Neural progenitor cell (in vitro differentiated cells): ENCODE results near the gene CC2D1A. TPM values are rescaled to one million over a fixed set of nuclear protein-coding genes. Genes with fewer than 3 reads are reported as not detected.

Experiments used
- DNase-seq: peaks from one replicate; pipeline ENCODE4 v3.0.0-alpha.2; 2016; ENCODE audit warnings: low spot score
- H2AFZ ChIP-seq: fragments of 200-600 bp; sonication (generic); replicated peaks from 2 replicates; pipeline ENCODE4 v1.6.1; 2016; ENCODE audit warnings: antibody characterized with exemption
- H3F3A ChIP-seq: fragments of 200-600 bp; sonication (generic); 2 replicates; pipeline ENCODE4 v1.6.1; 2016; ENCODE audit warnings: antibody characterized with exemption, low read depth
- H3K27ac ChIP-seq: fragments of 200-600 bp; sonication (generic); 2 replicates; pipeline ENCODE4 v1.5.1; 2016; ENCODE audit warnings: mild to moderate bottlenecking
- H3K27me3 ChIP-seq: fragments of 200-600 bp; sonication (generic); 2 replicates; pipeline ENCODE4 v1.6.1; 2016; ENCODE audit warnings: mild to moderate bottlenecking, moderate library complexity
- H3K36me3 ChIP-seq: fragments of 200-600 bp; sonication (generic); 2 replicates; pipeline ENCODE4 v1.5.1; 2016
- H3K4me1 ChIP-seq: fragments of 200-600 bp; sonication (generic); 2 replicates; pipeline ENCODE4 v1.6.1; 2016; ENCODE audit warnings: mixed run types
- H3K4me2 ChIP-seq: fragments of 200-600 bp; sonication (generic); 2 replicates; pipeline ENCODE4 v1.6.1; 2016
- H3K4me3 ChIP-seq: fragments of 200-600 bp; sonication (generic); 2 replicates; pipeline ENCODE4 v1.5.1; 2016
- H3K79me2 ChIP-seq: fragments of 200-600 bp; sonication (generic); 2 replicates; pipeline ENCODE4 v1.6.1; 2016; ENCODE audit warnings: low read depth
- H3K9ac ChIP-seq: fragments of 200-600 bp; sonication (generic); 2 replicates; pipeline ENCODE4 v1.6.1; 2016
- H3K9me3 ChIP-seq: fragments of 200-600 bp; sonication (generic); 2 replicates; pipeline ENCODE4 v1.5.1; 2016; ENCODE audit warnings: low read depth
- H4K20me1 ChIP-seq: fragments of 200-600 bp; sonication (generic); 2 replicates; pipeline ENCODE4 v1.6.1; 2016; ENCODE audit warnings: low read depth
- H3K27ac Mint-ChIP-seq: 3 replicates; pipeline ENCODE4 v1.8.0; 2021; ENCODE audit warnings: mixed read lengths
- H3K27me3 Mint-ChIP-seq: 2 replicates; pipeline ENCODE4 v1.8.0; 2022; ENCODE audit warnings: low read depth, mild to moderate bottlenecking, inconsistent platforms, moderate library complexity, mixed read lengths; ENCODE audit not compliant: insufficient read depth
- H3K36me3 Mint-ChIP-seq: 3 replicates; pipeline ENCODE4 v1.8.0; 2021; ENCODE audit warnings: mixed read lengths
- H3K4me1 Mint-ChIP-seq: 3 replicates; pipeline ENCODE4 v1.8.0; 2021; ENCODE audit warnings: mixed read lengths
- H3K4me3 Mint-ChIP-seq: 3 replicates; pipeline ENCODE4 v1.8.0; 2021; ENCODE audit warnings: mild to moderate bottlenecking, moderate library complexity, mixed read lengths
- H3K9me3 Mint-ChIP-seq: 3 replicates; pipeline ENCODE4 v1.8.0; 2020; ENCODE audit warnings: mixed read lengths
- EZH2 ChIP-seq: fragments of 200-600 bp; sonication (generic); IDR thresholded peaks from 2 replicates; pipeline ENCODE4 v1.6.1; 2017; ENCODE audit warnings: antibody characterized with exemption, mild to moderate bottlenecking, moderate library complexity
- EZH2phosphoT487 ChIP-seq: fragments of 200-600 bp; sonication (generic); IDR thresholded peaks from 2 replicates; pipeline ENCODE4 v1.6.1; 2017; ENCODE audit warnings: antibody characterized with exemption
- total RNA-seq: library from RNA; depleted of rRNA; stranded (reverse); fragments of >200 nt; gene quantifications from 2 replicates; pipeline ENCODE4 v1.2.3, GENCODE V29; 2015; ENCODE audit warnings: low replicate concordance
- TF ChIP-seq, protein P1 (sequence below): fragments of 200-600 bp; sonication (generic); IDR thresholded peaks from 2 replicates; pipeline ENCODE4 v1.5.1; 2017; ENCODE audit warnings: antibody characterized with exemption, mild to moderate bottlenecking

Gene CC2D1A
- total RNA-seq, 1 donor from 2014 or later, result 8.1 TPM

DNA sequence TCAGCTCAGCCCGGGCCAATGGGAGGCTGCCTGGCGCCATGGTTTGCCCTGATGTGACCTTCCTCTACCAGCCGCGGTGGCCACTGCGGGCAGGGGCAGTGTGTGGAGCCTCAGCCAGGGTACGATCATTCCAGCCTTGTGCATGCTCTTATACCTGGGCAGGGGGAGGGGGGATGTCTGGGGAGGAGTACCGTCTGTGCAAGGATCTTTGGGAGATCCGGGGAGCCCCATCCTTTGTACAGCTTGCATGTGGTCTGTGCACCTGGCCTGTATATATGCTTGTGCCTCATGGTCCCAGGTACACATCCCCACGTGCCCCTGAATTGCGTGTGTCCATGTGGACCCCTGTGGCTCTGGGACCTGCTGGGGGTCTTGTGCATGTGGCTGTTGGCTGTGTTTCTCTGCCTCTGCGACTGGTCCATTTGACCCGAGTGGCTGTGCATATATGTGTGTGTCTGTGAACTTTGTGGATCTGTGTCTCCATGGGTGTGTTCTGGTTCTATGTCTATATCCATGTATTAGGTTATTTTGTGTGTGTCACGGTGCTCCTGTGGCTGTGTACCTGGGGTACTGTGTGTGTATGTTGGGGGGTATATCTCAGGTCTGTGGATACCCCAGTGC is 41.8 kb upstream of the CC2D1A start:
- Histone ChIP-seq H3K79me2 (no peaks in the 10 kb centered on the region), H4K20me1 (peaks cover 5% of the 10 kb centered on the region), H3K27ac (no peak overlapping the region), H3K27me3 (peaks cover 73% of the 10 kb centered on the region), H3K4me1 (peaks cover 6% of the 10 kb centered on the region), H3K4me3 (no peak overlapping the region), H3K36me3 (no peaks in the 10 kb centered on the region), H3F3A (peaks cover 23% of the 10 kb centered on the region), H3K9ac (no peak overlapping the region), H3K9me3 (no peaks in the 10 kb centered on the region), H3K4me2 (no peak overlapping the region), H2AFZ (no peak overlapping the region)
- H3K27ac Mint-ChIP-seq, result no peak overlapping the region
- H3K4me3 Mint-ChIP-seq, result peak overlapping the region; percentile 83
- H3K36me3 Mint-ChIP-seq, result peaks cover 2% of the 10 kb centered on the region
- TF ChIP-seq, protein P1, sequence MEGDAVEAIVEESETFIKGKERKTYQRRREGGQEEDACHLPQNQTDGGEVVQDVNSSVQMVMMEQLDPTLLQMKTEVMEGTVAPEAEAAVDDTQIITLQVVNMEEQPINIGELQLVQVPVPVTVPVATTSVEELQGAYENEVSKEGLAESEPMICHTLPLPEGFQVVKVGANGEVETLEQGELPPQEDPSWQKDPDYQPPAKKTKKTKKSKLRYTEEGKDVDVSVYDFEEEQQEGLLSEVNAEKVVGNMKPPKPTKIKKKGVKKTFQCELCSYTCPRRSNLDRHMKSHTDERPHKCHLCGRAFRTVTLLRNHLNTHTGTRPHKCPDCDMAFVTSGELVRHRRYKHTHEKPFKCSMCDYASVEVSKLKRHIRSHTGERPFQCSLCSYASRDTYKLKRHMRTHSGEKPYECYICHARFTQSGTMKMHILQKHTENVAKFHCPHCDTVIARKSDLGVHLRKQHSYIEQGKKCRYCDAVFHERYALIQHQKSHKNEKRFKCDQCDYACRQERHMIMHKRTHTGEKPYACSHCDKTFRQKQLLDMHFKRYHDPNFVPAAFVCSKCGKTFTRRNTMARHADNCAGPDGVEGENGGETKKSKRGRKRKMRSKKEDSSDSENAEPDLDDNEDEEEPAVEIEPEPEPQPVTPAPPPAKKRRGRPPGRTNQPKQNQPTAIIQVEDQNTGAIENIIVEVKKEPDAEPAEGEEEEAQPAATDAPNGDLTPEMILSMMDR, result no peak
- peak; percentile 69 for TF ChIP-seq EZH2
- H3K4me1 Mint-ChIP-seq, result peaks cover 38% of the 10 kb centered on the region
- H3K9me3 Mint-ChIP-seq, result no peaks in the 10 kb centered on the region
- no peak for DNase-seq
- peaks cover 30% of the 10 kb centered on the region for H3K27me3 Mint-ChIP-seq

DNA sequence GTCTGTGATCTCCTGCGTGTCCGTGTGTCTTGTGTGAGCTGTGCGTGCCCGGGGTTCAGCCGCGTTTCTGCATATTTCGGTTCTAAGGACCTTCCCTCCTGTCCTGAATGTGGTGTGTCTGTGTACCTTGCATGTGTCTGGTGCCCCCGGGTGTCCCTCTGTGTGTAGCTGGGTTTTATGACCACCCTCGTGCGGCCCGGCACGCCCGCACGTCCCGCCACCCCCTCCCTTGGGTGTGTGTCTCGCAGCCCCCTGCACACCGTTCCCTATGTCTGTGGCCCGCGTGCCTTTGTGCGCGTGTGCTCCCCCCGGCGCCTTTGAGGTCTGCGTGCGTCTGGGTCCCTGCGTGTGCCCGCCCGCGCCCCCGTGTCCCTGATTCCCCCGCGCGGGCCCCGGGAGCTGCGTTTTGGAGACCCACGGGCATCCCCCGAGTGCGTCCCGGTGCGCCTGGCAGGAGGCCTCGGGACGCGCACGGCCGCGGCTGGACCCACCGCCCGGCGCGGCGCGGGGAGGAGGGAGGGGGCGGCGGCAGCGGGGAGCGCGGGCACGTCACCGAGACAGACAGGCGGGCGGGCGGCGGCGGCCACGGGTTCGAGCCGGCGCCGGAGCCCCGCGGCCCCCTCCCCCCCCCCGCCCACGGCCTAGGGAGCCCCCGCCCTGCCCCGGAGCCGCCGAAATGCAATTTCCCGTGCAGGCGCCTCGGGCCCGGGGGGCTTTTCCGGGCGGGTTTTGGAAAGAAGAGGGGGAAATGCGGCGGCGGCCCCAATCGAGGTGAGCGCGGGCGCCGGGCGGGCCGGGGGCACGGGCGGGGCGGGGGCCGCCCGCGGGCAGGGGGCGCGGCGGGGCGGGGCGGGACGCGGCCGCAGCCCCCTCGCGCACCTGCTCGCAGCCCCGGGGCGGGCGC is 41.1 kb upstream of the CC2D1A start:
- Mint-ChIP-seq H3K9me3 (no peaks in the 10 kb centered on the region), H3K4me1 (peaks cover 34% of the 10 kb centered on the region), H3K27me3 (peaks cover 30% of the 10 kb centered on the region), H3K36me3 (peaks cover 2% of the 10 kb centered on the region), H3K27ac (no peak overlapping the region), H3K4me3 (peak overlapping the region; percentile 83)
- Histone ChIP-seq H4K20me1 (peaks cover 5% of the 10 kb centered on the region), H3K79me2 (no peaks in the 10 kb centered on the region), H3K27ac (no peak overlapping the region), H3F3A (peaks cover 23% of the 10 kb centered on the region), H3K27me3 (peaks cover 81% of the 10 kb centered on the region), H3K9me3 (no peaks in the 10 kb centered on the region), H3K4me1 (peaks cover 6% of the 10 kb centered on the region), H3K4me3 (peak overlapping the region; percentile 61), H3K36me3 (no peaks in the 10 kb centered on the region), H3K9ac (no peak overlapping the region), H2AFZ (no peak overlapping the region), H3K4me2 (peak overlapping the region; percentile 86)
- TF ChIP-seq, protein P1, result no peak
- TF ChIP-seq EZH2 (peak; percentile 75), EZH2phosphoT487 (peak; percentile 72)
- DNase-seq, result no peak

DNA sequence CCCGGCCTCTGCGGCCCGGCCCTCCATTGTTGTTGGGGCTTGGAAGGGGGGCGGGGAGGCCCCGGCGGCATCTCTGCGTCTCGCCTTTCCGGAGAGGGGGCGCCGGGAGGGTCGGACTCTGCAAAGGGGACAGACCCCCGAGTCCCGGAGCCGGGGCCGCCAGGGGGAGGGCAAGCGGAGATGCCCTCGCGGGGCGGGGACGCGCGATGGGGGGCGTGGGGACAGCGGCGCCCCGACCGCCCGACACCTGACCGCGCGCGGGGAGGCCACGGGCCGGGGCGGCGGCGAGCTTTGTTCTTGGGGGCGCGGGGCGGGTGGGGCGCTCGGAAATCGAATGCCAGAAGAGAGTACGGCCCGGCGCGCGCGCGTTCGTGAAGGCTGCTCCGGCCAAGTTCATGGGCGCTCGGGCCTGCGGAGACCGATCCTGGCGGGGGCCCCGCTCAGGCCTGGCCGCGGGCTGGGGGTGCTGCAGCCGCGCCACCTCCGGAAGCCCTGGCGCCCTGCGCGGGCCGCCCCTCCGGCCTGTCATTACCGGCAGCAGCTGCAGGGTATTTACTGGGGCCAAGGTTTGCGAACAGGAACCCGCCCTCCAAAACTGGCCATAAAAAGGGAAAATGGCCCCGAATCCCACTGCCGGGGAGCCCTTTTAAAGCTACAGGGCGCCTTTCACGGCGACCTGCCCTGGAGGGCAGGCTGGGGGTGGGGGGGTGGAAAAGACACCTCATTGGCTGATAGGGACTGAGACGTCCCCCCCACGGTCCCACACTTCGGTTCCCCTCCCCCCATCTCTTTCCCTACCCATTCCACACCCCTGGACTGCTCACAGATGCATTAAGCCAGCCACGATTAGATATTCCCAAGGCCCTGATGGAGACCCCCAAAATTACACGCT is 40.2 kb upstream of the CC2D1A start:
- H3F3A ChIP-seq, result peaks cover 23% of the 10 kb centered on the region
- H3K4me2 ChIP-seq, result peak overlapping the region; percentile 86
- no peaks in the 10 kb centered on the region for H3K36me3 ChIP-seq
- H3K27ac ChIP-seq, result no peak overlapping the region
- Mint-ChIP-seq H3K27ac (peak overlapping the region; percentile 18), H3K9me3 (no peaks in the 10 kb centered on the region), H3K4me3 (peak overlapping the region; percentile 90), H3K4me1 (peaks cover 34% of the 10 kb centered on the region), H3K36me3 (peaks cover 2% of the 10 kb centered on the region), H3K27me3 (peaks cover 31% of the 10 kb centered on the region)
- H4K20me1 ChIP-seq, result peaks cover 5% of the 10 kb centered on the region
- H3K4me1 ChIP-seq, result peaks cover 6% of the 10 kb centered on the region
- H2AFZ ChIP-seq, result no peak overlapping the region
- peaks cover 89% of the 10 kb centered on the region for H3K27me3 ChIP-seq
- TF ChIP-seq EZH2phosphoT487 (peak; percentile 74), EZH2 (peak; percentile 79)
- TF ChIP-seq, protein P1, result no peak
- H3K9ac ChIP-seq, result no peak overlapping the region
- no peaks in the 10 kb centered on the region for H3K9me3 ChIP-seq
- peak; percentile 64 for DNase-seq
- H3K4me3 ChIP-seq, result peak overlapping the region; percentile 61
- H3K79me2 ChIP-seq, result no peaks in the 10 kb centered on the region
